ENCODE data around the gene ZNF670. TPM values are rescaled to one million over a fixed set of nuclear protein-coding genes. Genes with fewer than 3 reads are reported as not detected.
"Not testable (repeated sequence)": the region's sequence is repeated elsewhere in the genome, so short reads cannot be mapped to it uniquely, and the experiment has no call there.

The ZNF670 gene
- total RNA-seq, 2 donors from 2014 or later = 2.9 to 4.7 TPM

DNA sequence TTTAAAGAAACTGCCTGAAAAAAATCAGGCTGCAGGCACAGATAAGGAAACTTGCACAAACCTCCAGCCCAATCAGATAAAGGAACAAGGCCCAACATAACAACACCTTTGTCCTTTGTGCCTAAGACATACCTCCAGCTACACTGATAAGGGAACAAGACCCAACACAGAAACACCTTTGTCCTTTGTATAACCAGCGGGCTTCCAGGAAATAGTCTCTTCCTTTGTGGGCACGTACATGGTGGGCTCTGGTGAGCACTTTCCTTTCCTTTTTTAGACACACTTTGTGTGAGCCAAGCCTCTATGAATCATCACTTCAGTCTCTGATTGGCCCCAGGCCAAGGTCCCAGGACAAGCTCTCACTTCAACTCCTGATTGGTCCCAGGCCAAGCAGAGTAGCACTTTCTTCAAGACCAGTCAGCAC lies 23.6 kb downstream of the ZNF670 start:
- WGBS = 53% methylated on average over 2 of the region's 2 CpGs
- Histone ChIP-seq H3K36me3 (no peaks in the 10 kb centered on the region), H3K27ac (no peak overlapping the region), H3K27me3 (replicated peaks; ENCODE audit: insufficient read depth) (no peaks in the 10 kb centered on the region), H3K4me3 (no peak overlapping the region), H3K4me1 (replicated peaks) (no peaks in the 10 kb centered on the region), H3K9me3 (no peaks in the 10 kb centered on the region)
- no peak for DNase-seq (ENCODE audit: low spot score)
- intact Hi-C loops (cut with DNase I) = no loop called here
- TF ChIP-seq CTCF (IDR thresholded peaks at IDR 0.05) (no peak), POLR2A (IDR thresholded peaks at IDR 0.05) (no peak)

DNA sequence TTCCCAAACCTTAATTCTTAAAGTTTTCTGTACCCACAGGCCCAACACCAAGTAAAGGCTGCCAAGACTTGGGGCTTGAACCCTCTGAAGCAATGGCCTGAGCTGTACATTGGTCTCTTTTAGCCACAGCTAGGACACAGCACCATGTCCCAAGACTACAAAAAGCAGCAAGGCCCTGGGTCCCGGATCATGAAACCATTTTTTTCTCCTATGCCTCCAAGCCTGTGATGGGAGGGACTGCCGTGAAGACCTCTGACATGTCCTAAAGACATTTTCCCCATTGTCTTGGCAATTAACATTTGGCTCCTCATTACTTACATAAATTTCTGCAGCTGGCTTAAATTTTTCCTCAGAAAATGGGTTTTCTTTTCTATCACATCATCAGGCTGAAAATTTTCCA lies 30.9 kb downstream of the ZNF670 start:
- TF ChIP-seq POLR2A (IDR thresholded peaks at IDR 0.05) = no peak
- Histone ChIP-seq H3K9me3 (no peaks in the 10 kb centered on the region), H3K36me3 (no peaks in the 10 kb centered on the region), H3K4me3 (no peak overlapping the region), H3K27me3 (replicated peaks; ENCODE audit: insufficient read depth) (no peaks in the 10 kb centered on the region), H3K27ac (no peak overlapping the region), H3K4me1 (replicated peaks) (no peaks in the 10 kb centered on the region)
- DNase-seq (ENCODE audit: low spot score) = no peak
- 98% methylated on average over 2 of the region's 2 CpGs for WGBS
- intact Hi-C loops (cut with DNase I) = no loop called here

GRCh38 chr1:247047260-247047659 lies 31.4 kb downstream of the ZNF670 start:
- Histone ChIP-seq H3K4me3 (no peak overlapping the region), H3K36me3 (no peaks in the 10 kb centered on the region), H3K27me3 (replicated peaks; ENCODE audit: insufficient read depth) (no peaks in the 10 kb centered on the region), H3K27ac (no peak overlapping the region), H3K9me3 (no peaks in the 10 kb centered on the region), H3K4me1 (replicated peaks) (no peaks in the 10 kb centered on the region)
- intact Hi-C loops (cut with DNase I) = no loop called here
- no peak for DNase-seq (ENCODE audit: low spot score)
- TF ChIP-seq CTCF (IDR thresholded peaks at IDR 0.05) (no peak), POLR2A (IDR thresholded peaks at IDR 0.05) (no peak), POLR2AphosphoS5 (IDR thresholded peaks at IDR 0.05) (no peak)
- 86% methylated on average over 2 of the region's 2 CpGs for whole genome bisulfite sequencing

DNA sequence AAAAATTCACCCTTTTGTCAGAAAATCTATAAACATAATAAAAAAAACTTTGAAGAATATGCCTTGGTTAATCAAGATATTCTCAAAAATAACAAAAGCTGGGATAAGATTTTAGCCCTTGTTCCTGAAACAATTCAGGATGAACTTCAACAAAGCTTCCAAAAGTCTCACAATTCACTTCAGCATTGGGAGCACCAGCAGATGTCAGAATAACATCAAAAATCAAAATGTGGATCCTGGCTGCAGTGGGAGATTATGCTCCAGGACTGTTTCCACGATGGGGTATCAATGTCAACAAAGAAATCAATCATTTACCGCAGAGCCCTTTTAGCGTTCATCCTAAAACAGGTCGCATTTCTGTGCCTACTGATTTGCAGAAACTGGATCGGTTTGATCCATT lies 35.2 kb downstream of the ZNF670 start:
- Histone ChIP-seq H3K27me3 (replicated peaks; ENCODE audit: insufficient read depth) (no peaks in the 10 kb centered on the region), H3K4me3 (no peak overlapping the region), H3K4me1 (replicated peaks) (no peaks in the 10 kb centered on the region), H3K36me3 (no peaks in the 10 kb centered on the region), H3K27ac (no peak overlapping the region), H3K9me3 (no peaks in the 10 kb centered on the region)
- TF ChIP-seq POLR2A (IDR thresholded peaks at IDR 0.05) (no peak), CTCF (IDR thresholded peaks at IDR 0.05) (no peak), POLR2AphosphoS5 (IDR thresholded peaks at IDR 0.05) (no peak)
- intact Hi-C loops (cut with DNase I) = no loop called here
- no peak for DNase-seq (ENCODE audit: low spot score)
- 92% methylated on average over 5 of the region's 5 CpGs for WGBS

GRCh38 chr1:247037511-247038320 lies 40.9 kb downstream of the ZNF670 start:
- H3K27me3 ChIP-seq (replicated peaks; ENCODE audit: insufficient read depth) = no peaks in the 10 kb centered on the region
- no peaks in the 10 kb centered on the region for H3K9me3 ChIP-seq
- H3K4me1 ChIP-seq (replicated peaks) = no peaks in the 10 kb centered on the region
- intact Hi-C loops (cut with DNase I) = no loop called here
- 96% methylated on average over 6 of the region's 6 CpGs for WGBS
- TF ChIP-seq CTCF (IDR thresholded peaks at IDR 0.05) (no peak), POLR2AphosphoS5 (IDR thresholded peaks at IDR 0.05) (no peak), POLR2A (IDR thresholded peaks at IDR 0.05) (no peak)
- H3K36me3 ChIP-seq = peaks cover 0 to 11% of the 10 kb centered on the region in 2 donors
- H3K27ac ChIP-seq = no peak overlapping the region
- no peak overlapping the region for H3K4me3 ChIP-seq
- no peak for DNase-seq (ENCODE audit: low spot score)

GRCh38 chr1:247032306-247032705 lies 46.3 kb downstream of the ZNF670 start:
- intact Hi-C loops (cut with DNase I); H3K9me3 ChIP-seq: not testable (repeated sequence)
- 96% methylated on average over 11 of the region's 30 CpGs for WGBS

More at GRCh38 chr1:247032306-247032705, 46.3 kb downstream of the ZNF670 start:
- H3K4me1 ChIP-seq (replicated peaks); H3K36me3 ChIP-seq; DNase-seq (ENCODE audit: low spot score); H3K27ac ChIP-seq; H3K27me3 ChIP-seq (replicated peaks; ENCODE audit: insufficient read depth); H3K4me3 ChIP-seq: not testable (repeated sequence)

All from prostate gland (tissue), 2 donors.